RWPE2 (cell line): ENCODE results near the gene TPM4.

Source experiments
- ATAC-seq: fragments of 200-7000 bp; cut with Tn5 transposase; 3 replicates; pipeline ENCODE4 v1.9.1; 2021; ENCODE audit warnings: low read depth
- DNase-seq: peaks from one replicate; pipeline ENCODE4 v3.0.0-alpha.2; 2020; ENCODE audit warnings: low spot score
- H3K27ac ChIP-seq: fragments of 450-650 bp; 2 replicates; pipeline ENCODE4 v1.5.1; 2017; ENCODE audit warnings: mild to moderate bottlenecking; ENCODE audit not compliant: poor library complexity, severe bottlenecking
- H3K27me3 ChIP-seq: fragments of 250-450 bp; sonication (Bioruptor Pico); 2 replicates; pipeline ENCODE4 v1.5.1; 2021; ENCODE audit warnings: mild to moderate bottlenecking, moderate library complexity; ENCODE audit not compliant: insufficient read depth, poor library complexity, severe bottlenecking
- H3K36me3 ChIP-seq: fragments of 250-450 bp; sonication (Bioruptor Pico); 2 replicates; pipeline ENCODE4 v1.5.1; 2020; ENCODE audit warnings: low read depth, mild to moderate bottlenecking, moderate library complexity
- H3K4me1 ChIP-seq: fragments of 250-450 bp; sonication (Bioruptor Pico); 2 replicates; pipeline ENCODE4 v1.5.1; 2021; ENCODE audit warnings: mild to moderate bottlenecking, moderate library complexity; ENCODE audit not compliant: insufficient read depth, poor library complexity, severe bottlenecking
- H3K4me3 ChIP-seq: fragments of 250-450 bp; sonication (Bioruptor Pico); 2 replicates; pipeline ENCODE4 v1.5.1; 2021; ENCODE audit warnings: mild to moderate bottlenecking, moderate library complexity; ENCODE audit not compliant: severe bottlenecking
- H3K9me3 ChIP-seq: fragments of 250-450 bp; sonication (Bioruptor Pico); 2 replicates; pipeline ENCODE4 v1.5.1; 2021; ENCODE audit warnings: mild to moderate bottlenecking, moderate library complexity; ENCODE audit not compliant: severe bottlenecking
- CTCF ChIP-seq: fragments of 450-650 bp; IDR thresholded peaks from one replicate; pipeline ENCODE4 v1.5.1; 2017; ENCODE audit warnings: mild to moderate bottlenecking, moderate library complexity; ENCODE audit not compliant: poor library complexity, severe bottlenecking

The TPM4 gene

GRCh38 chr19:16111909-16112752 is 35.8 kb downstream of the TPM4 start:
- H3K27me3 ChIP-seq = no peaks in the 10 kb centered on the region
- TF ChIP-seq CTCF = no peak
- no peak for DNase-seq
- H3K36me3 ChIP-seq = peaks cover 34% of the 10 kb centered on the region
- ATAC-seq = no peak
- peak overlapping the region; percentile 67 for H3K27ac ChIP-seq
- peaks cover 5% of the 10 kb centered on the region for H3K4me1 ChIP-seq
- H3K4me3 ChIP-seq = peak overlapping the region; percentile 96
- no peaks in the 10 kb centered on the region for H3K9me3 ChIP-seq

GRCh38 chr19:16112778-16113177 is 36.5 kb downstream of the TPM4 start:
- H3K27me3 ChIP-seq = no peaks in the 10 kb centered on the region
- ATAC-seq (no peak), DNase-seq (no peak)
- peak overlapping the region; percentile 96 for H3K4me3 ChIP-seq
- TF ChIP-seq CTCF = no peak
- peaks cover 36% of the 10 kb centered on the region for H3K36me3 ChIP-seq
- no peaks in the 10 kb centered on the region for H3K9me3 ChIP-seq
- H3K27ac ChIP-seq = peak overlapping the region; percentile 67
- H3K4me1 ChIP-seq = peaks cover 5% of the 10 kb centered on the region

GRCh38 chr19:16113727-16114126 is 37.4 kb downstream of the TPM4 start:
- ATAC-seq (no peak), DNase-seq (no peak)
- Histone ChIP-seq H3K9me3 (no peaks in the 10 kb centered on the region), H3K27ac (no peak overlapping the region), H3K27me3 (no peaks in the 10 kb centered on the region), H3K4me1 (peaks cover 5% of the 10 kb centered on the region), H3K4me3 (no peak overlapping the region), H3K36me3 (peaks cover 46% of the 10 kb centered on the region)
- no peak for TF ChIP-seq CTCF

GRCh38 chr19:16115301-16116039 is 39.2 kb downstream of the TPM4 start:
- Histone ChIP-seq H3K36me3 (peaks cover 54% of the 10 kb centered on the region), H3K9me3 (no peaks in the 10 kb centered on the region), H3K27me3 (no peaks in the 10 kb centered on the region), H3K4me1 (peaks cover 5% of the 10 kb centered on the region), H3K27ac (no peak overlapping the region), H3K4me3 (no peak overlapping the region)
- ATAC-seq (no peak), DNase-seq (no peak)
- no peak for TF ChIP-seq CTCF

GRCh38 chr19:16116067-16116466 is 39.8 kb downstream of the TPM4 start:
- no peaks in the 10 kb centered on the region for H3K27me3 ChIP-seq
- H3K36me3 ChIP-seq = peaks cover 56% of the 10 kb centered on the region
- H3K27ac ChIP-seq = no peak overlapping the region
- no peak for DNase-seq
- no peaks in the 10 kb centered on the region for H3K4me1 ChIP-seq
- no peak overlapping the region for H3K4me3 ChIP-seq
- TF ChIP-seq CTCF = no peak
- H3K9me3 ChIP-seq = no peaks in the 10 kb centered on the region
- ATAC-seq = no peak
